GM10847 (cell line): ENCODE results near the gene NEDD4L.

Source experiments
- POLR2A ChIP-seq: IDR thresholded peaks from 2 replicates; pipeline ENCODE4 v1.6.1; 2011; ENCODE audit not compliant: insufficient read length; ENCODE audit errors: extremely low read depth

The NEDD4L gene

DNA sequence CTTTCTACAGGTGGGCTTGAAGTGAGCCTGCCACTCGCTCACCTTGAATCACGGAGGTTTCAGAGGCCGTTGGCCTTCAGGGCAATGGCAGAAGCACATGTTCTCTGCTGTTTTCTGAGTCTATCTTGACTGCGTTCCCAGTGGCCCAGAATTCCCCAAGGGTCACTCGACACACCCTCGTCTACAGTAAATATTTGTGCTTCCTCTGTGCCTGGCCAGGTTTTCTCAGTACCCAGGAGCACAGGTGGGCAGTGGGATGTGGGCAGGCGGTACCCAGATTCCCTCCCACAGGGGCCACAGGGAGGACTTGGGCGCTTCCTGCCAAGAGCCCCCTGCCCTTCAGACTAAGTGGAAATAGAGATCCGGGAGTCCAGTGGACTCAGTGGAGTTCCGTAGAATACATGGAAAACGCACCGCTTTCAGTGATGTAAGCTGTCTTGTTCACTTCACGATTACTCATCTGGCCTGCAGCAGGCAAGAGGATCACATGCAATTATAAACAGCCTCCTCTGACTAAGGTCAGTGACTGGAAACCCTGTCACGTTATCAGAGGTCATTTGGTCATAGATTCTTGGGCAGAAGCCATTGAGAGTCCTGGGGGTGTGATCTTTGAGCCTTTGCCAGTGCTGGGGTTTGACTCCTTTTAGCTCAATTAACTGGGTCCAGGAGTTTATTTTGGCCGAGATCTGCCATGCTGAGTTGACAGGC lies 179.8 kb downstream of the NEDD4L start:
- TF ChIP-seq POLR2A = no peak

DNA sequence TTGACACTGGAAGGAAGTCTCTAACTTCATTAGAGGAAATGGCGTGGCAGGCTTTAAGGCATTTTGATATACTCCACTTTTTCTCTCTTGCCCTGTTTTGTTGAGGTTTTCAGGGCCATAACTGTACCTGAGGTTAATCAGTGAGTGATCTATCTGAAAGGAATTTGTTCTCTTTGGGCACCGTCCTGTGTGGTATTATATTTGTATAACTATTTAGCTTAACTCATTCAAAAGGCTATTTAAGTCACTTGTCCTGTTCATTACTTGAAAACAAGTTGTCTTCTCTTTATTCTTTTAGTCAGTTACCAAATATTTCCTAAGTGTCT lies 180.4 kb downstream of the NEDD4L start:
- TF ChIP-seq POLR2A = no peak

- no peak for TF ChIP-seq POLR2A
Measured at GRCh38 chr18:58225101-58225500, 181.1 kb downstream of the NEDD4L start.

DNA sequence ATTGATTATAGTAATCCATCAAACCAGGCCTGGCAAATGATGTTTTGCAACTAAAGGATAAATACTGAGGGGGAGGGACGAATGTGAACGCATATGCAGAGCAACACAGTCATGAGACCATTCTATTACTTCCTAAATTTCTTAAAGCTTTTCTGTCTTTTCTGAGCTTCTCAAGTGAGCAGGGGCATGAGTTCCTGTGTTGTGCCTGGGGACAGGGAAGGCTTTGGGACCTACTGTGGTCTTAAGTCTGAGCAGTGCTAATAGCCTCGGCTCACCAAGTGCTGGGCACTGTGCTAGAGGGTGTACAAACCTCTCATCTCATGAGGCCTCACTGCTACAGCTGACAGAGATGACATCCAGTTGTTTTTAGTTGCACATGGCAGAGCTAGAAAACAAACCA lies 182.4 kb downstream of the NEDD4L start:
- no peak for TF ChIP-seq POLR2A

- no peak for TF ChIP-seq POLR2A
Measured at GRCh38 chr18:58227361-58227930, 183.4 kb downstream of the NEDD4L start.

GRCh38 chr18:58228176-58228575 lies 184.2 kb downstream of the NEDD4L start:
- no peak for TF ChIP-seq POLR2A

- no peak for TF ChIP-seq POLR2A
Measured at GRCh38 chr18:58228762-58229161, 184.7 kb downstream of the NEDD4L start.

DNA sequence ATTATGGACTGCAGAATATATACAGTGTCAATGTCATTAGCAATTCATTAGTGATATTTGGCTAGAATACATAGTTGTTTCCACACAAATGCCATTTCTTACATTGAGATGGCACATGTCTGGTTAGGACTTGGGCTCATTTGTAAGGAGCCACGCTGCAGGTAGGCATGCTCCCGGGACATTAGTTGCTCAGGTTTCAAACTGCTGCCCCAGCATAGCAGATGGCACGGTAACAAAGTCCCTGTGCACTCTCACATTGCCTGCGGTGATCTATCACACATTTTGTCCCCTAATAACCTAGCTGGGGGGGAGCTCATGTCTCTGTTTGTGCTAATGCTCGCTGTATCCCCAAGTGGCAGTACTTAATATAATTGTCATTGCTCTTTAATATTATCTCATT lies 185.1 kb downstream of the NEDD4L start:
- no peak for TF ChIP-seq POLR2A

- no peak for TF ChIP-seq POLR2A
Measured at GRCh38 chr18:58230438-58231179, 186.6 kb downstream of the NEDD4L start.

GRCh38 chr18:58231930-58232329 lies 187.9 kb downstream of the NEDD4L start:
- no peak for TF ChIP-seq POLR2A

DNA sequence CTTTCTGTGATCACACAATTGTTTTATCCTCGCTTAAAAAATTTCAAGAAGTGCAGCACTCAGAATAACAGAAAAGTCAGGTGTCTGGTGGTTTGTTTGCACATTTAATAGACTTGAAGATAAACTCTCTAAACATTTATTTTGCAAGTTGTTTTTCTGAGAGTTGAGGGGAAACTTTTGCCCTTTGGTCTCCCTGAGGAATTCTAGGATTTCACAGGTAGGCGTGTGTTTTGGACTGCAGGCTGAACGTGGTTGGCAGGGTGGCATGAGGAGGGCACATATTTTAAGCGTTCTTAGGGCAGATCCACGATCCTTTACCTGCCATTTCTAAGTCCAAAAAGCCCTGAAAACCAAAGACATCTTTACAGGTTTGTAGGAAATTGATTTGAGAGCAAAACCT lies 188.6 kb downstream of the NEDD4L start:
- no peak for TF ChIP-seq POLR2A

DNA sequence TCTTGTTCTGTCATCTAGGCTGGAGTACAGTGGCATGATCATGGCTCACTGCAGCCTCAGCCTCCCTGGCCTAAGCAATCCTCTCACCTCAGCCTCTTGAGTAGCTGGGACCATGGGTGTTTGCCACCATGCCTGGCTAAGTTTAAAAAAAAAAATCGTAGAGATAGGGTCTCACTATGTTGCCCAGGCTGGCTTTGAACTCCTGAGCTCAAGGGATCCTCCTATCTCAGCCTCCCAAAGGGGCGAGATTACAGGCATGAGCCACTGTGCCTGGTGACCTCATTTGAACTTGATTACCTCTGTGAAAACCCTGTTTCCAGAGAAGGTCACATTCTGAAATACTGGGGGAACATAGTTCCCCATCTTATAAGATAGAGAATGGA lies 190.3 kb downstream of the NEDD4L start:
- TF ChIP-seq POLR2A = no peak

GRCh38 chr18:58235001-58235436 lies 191.0 kb downstream of the NEDD4L start:
- no peak for TF ChIP-seq POLR2A

DNA sequence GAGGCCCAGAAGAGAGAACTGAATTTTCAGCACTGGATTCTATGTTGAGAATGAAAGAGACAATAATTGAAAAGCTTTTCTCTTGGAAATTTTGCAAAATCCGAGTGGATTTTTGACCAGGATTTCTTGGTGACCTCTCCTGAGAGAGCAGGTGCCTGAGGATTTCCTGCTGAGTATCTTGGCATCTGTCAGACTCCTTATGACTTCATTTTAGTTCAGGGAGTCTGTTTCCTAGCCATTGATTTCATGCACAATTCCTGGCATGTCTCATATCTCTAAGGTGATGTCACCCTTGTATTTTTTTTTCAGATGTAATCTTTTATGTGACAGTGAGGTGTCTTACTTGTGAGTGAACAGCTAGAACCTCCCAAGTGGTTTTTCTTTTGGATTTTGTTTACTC lies 195.9 kb downstream of the NEDD4L start:
- TF ChIP-seq POLR2A = no peak

DNA sequence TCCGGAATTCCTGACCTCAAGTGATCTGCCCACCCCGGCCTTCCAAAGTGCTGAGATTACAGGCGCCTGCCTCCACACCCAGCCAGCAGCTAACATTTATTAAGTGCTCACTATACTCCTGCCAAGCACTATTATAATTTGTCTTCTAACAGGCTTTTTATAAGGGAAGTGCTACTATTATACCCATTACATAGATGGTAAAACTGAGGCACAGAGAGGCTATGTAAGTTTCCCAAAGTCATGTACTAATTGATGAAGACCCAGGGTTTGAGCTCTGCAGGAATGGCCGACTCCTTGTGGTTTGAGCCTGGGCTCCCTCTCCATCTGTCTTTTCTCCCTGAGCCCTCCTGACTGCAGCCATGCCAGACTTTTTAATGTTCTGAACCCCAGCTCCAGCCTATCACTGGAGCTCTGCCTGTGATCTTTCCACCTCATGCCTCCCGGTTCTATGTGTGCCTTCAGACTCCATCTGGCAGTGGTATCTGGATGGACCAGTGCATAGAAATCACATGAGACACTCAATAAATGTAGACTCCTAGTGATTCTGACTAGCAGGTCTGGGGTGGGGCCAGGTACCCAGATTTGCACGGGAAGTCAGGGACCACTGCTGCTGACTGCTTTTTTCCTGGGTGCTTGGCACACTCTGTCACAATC lies 197.1 kb downstream of the NEDD4L start:
- no peak for TF ChIP-seq POLR2A

GRCh38 chr18:58241877-58242276 lies 197.9 kb downstream of the NEDD4L start:
- TF ChIP-seq POLR2A = no peak
